SKM-1 (cell line): ENCODE data around the gene PIK3R3.
A peak's percentile ranks its signal among the peaks of the same experiment; 100 is the strongest.

Experiments
- DNase-seq: peaks from one replicate; lab custom pipeline; 2025; ENCODE audit not compliant: unreplicated experiment; lab: John Stamatoyannopoulos, UW

PIK3R3 gene

DNA sequence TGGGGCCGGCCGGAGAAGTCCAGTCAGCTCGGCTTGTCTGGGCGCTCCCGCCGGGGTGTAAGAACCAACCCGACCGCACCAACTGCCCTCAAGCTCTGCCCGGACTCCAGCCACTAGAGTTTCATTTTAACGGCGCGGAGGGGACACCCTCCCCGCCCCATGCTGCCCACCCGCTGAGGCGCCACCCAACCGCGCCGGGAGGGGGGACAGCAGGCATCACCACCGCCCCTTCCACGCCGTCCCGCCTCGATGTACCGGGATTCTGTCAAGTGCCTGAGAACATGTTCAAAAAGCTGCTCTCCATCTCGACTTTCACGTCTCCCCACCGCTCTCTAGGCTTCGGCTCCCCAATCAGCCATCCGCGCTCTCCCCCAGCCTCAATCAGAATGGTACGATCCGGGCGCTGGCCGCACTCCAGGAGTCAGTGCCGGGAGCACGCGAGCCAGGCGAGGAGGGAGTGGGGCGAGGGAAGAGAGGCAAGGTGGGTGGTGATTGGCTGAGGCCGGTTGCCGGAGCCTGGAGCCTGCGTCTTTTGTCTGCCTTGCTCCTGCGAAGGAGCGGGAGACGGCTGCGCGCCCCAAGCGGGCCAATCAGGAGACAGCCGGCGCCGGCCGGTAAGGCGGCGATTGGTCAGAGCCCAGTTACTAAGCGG is at the start of gene PIK3R3:
Gene PIK3R3 (minus strand): TSS at position 101 of the 652 bp plus-strand sequence. CDS start 677 bp downstream, outside the sequence.
- DNase-seq, result peak; percentile 99

DNA sequence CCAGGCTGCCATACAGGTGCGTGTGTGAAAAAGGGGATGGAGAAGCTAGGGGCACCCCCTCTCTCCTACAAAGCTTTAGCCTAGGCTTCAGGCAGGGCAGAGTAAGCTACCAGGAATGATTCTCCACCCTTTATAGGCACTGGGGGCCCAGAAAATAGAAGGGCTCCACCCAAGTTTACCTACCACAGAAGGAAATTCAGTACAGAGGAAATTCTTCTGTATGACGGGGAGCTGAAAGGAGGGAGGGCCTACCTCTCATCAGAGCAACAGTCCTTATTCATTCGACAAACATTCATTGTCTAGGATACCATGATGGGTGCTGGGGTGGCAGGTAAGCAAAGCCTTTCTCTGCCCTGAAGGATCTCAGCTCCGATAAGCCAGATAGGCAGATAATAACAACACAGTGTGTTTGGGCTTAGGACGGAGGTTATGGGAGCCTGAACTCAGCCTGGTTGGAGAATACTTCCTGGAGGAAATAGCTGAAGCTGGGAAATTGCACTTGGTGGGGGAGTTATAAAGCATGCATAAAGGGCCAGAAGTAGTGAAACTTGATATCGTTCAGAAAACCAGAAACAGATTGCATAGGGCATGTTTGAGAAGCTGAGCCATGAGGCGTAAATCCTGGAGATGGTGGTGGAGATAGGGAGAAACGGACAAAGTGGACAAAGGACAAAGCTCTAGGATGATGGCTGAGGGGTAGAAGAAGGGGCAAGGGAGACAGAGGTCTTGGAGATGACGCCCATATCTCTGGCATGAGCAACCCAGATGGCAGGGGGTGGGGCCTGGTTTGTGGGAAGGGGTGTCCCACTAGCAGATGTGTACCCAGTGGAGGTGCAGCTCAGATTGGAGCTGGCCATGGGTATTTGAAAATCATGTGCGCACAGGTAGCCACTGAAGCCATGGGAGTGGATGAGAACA is 49.2 kb upstream of the PIK3R3 start:
- DNase-seq, result no peak

DNA sequence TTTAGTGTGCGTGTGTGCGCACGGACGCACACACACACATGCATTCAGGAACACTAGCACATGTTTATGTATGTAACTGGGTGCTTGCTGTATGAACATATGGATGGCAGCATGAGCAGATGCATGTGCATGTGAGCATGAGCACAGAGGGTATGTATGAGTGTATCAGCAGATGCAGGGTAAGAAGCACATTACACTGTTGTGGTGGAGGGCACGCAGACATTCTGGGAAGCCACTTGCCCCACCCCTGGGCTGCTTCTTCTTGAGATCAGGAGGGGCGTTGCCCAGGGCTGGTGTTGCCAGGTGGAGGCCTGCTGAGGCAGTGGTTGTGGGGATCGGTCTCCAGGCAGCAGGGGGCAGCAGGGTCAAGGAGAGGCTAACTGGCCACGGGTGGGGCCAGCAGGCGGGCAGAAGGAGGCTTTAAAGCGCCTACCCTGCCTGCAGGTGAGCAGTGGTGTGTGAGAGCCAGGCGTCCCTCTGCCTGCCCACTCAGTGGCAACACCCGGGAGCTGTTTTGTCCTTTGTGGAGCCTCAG is 47.7 kb upstream of the PIK3R3 start:
- no peak for DNase-seq

DNA sequence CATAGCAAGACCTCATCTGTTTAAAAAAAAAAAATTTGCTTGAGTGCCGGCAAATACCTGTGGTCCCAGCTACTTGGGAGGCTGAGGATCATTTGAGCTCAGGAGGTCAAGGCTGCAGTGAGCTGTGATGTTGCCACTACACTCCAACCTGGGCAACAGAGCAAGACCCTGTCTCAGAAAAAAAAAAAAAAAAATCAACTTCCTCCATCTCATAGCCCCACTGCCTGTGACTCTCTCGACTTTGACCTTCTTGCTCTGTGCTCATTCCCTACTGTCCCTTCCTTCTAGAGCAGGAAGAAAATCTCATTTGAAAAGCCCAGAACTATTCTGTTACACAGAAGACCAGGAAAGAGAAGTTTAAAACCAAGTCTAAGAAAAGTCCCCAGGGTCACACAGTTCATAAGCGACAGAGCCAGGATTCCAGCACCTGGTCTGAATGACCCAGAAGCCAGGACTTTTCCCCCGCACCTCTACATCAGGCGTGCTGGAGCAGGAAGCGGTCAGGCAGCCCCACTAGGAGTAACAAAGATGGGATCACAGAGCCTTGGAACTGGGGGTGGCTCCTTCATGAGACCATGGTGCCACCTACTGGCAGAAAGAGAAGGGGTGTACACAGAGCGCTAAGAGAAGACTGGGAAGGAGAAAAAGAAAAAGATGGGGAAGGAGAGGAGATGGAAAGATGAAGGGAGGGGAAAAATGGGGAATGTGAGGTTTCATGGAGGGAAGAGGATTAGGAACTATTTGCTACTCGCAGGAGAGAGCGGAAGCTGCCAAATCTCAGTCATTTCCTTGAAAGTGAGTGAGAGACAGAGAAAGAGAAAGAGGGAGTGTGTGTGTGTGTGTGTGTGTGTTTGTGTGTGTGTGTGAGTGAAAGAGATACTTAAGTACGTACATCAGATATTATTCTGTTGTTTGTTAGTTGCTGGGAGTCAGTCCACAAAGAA is 47.0 kb upstream of the PIK3R3 start:
- peak; percentile 62 for DNase-seq

DNA sequence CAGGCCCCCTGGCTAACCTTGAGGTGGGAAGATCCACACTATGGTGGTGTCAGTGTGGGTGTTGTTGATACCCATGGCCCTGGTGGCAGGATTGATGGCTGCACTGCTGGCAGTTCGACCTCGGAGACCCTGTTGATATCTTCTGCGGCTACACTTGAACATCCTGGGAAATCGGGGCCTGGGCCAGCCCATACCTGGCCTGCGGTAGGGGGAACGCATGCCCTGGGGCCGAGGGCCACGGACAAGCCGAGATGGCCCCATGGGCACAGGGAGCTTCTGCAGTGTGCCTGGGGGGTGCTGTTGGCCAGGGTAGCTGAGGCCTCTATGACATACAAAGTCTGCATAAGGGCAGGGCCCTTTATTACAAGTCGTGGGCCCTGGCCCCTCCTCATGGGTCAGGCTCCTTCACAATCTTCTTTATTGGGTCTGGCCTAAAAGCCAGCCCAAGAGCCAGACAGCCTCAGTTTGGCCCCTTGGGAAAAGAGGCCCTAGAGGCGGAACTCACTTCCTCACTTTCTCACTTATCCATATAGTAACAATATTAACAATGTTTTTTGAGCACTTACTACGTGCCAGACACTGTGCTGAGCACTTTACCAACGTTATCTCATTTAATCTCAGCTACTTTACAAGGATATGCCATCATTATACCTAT is 43.9 kb upstream of the PIK3R3 start, which contains the start of gene P3R3URF:
Gene P3R3URF (minus strand): TSS at position 278 of the 655 bp plus-strand sequence. CDS start 17 bp downstream, at position 261.
- no peak for DNase-seq

DNA sequence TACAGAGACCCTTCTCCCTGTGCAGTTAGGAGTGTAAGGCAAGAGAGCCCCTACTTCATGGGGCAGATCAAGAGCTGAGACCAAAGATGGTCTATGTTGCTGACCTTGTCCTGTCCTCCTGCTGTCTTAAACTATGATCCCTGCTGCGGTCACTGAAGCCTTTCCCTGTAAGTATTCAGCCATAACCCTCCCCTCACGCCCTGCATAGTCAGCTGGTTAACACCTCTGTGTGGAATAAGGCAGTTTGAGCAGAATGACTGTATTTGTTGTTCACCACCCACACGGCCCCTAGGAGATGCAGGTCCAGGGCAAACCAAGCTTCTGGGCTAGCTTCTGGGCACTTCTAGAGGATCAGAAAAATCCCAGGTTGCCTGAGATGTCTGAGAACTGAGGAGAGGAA is 42.8 kb upstream of the PIK3R3 start:
- DNase-seq, result no peak

DNA sequence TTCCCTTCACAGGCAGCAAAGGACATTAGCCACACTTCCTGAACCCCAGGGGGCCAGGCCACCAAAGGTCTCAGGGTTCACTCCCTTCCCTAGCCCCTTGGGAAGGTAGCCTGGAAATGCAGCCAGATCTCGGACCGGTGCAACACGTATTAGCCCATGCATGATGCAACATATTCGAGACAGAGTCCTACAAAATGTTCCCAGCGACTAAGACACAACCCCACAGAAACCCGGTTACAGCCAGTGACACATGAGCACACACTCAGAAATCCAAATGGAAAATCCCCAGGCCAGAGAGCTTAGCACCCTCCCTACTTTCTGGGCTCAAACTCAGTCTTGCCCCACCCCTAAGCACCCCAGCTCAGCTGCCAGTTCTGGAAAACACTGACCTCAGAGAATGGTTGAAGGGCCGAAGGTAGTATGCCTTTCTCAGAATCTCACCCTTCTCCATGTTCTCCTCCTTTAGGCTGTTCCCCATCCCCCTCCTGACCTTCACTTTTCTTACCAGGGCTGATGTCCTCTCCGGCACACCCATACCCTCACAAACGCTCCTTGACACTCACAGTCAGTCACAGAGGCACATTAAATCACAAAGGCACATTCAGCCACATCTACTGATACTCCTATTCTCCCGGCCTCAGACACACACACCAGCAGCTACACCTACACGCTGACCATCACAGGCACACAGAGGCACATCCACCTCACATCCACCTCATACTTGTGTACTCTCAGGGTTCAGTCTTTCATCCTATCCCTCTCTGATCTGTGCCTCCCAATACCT is 42.2 kb upstream of the PIK3R3 start, which contains the start of gene TSPAN1:
Gene TSPAN1 (plus strand): TSS at position 640 of the 784 bp plus-strand sequence. CDS start 6,021 bp downstream, outside the sequence.
- no peak for DNase-seq

DNA sequence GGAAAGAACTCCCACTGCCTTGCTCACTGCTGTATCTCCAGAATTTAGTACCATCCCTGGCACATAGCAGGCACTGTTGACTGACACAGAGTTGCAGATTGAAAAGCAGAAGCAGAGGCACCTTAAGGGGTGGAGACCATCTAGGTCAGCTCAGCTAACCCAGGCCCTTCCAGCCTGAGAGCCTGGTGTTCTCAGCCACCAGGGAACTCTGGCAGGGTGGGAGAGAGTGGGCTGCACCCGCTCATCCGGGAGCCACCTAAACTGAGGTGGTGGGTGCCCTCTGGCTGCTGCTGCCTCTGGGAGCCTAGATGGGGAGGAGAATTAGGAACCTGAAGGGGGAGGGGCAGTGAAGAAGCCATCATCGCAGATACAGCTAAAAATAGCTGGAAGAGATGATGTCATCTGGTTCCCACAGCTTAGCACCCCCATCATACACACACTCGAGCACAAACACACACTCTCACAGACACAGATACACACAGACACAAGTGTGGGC is 41.0 kb upstream of the PIK3R3 start:
- DNase-seq, result no peak

DNA sequence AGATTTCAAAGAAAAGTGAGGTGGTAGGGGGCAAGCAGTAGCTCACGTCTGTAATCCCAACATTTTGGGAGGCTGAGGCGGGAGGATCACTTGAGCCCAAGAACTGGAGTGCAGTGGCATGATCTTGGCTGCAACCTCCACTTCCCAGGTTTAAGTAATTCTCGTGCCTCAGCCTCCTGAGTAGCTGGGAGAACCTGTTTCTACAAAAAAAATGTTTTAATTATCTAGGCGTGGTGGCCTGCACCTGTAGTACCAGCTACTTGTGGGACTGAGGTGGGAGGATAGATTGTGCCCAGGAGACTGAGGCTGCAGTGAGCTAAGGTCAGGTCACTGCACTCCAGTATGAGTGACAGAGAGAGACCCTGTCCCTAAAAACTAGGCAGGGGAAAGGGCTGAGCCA is 39.9 kb upstream of the PIK3R3 start:
- no peak for DNase-seq

DNA sequence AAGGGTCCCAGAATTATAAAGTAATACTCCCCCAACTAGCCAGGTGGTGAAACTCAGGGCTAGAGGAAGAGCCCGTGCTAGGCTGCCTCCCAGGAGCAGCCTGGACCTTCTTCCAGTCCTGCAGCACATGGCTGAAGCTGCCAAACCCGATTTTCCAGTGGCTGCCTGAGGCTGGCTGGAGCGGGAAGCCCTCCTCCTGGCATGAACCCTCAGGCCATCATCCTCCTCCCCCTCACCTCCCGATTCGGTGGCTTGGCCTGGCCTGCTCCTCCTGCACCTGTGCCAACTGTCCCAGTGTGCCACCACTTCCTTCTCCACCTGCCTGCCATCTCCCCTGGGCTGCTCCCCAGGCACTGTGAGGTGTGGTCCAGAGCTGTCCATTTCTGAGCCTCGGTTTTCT is 39.4 kb upstream of the PIK3R3 start:
- no peak for DNase-seq

DNA sequence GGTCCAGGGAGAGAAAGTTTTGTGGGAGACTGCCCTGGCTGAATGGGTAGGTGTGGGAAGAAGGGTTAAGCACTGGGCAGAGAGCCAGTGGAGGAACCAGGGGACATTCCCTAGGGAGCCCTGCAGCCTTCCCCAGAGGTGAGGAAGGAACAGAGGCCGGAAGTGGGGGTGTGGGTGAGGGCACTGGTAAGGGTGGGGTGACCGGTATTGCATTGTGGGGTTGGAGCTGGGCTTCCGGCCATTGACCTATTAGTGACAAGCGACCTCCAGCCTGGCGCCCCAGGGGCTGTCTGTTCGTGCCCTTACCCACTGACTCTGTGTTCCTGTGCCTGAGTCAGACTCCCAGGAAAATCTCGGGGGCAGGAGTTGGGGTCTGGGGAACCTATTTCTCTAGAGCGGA is 38.9 kb upstream of the PIK3R3 start:
- no peak for DNase-seq

DNA sequence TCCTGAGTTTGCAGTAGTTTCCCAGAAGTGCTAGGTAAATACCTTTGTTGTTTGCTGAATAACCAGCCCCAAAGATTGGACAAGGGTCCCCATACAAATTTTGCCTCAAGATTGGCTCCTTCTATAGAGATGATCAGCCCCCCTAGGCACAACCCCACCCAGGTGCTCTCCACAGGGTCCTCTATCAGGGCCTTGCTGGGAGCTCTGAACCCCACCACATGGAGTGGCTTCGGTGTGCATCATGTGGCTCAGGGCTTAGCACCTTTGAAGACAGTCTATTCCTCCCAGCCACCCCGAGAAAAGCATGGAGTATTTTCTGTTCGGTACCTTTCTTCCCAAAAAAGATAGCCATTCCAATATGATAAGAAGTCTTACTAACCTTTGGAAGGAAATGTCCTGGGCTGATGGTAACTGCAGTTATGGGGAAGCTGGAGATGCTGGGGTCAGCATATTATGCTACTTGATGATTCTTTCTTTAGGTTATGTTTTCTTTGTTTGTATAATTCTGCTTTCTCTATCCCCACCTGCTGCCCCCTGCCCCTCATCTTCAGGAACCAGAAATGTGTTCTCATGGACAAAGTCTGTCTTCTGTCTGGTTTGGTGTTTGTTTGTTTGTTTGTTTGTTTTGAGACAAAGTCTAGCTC is 37.5 kb upstream of the PIK3R3 start:
- DNase-seq, result no peak

DNA sequence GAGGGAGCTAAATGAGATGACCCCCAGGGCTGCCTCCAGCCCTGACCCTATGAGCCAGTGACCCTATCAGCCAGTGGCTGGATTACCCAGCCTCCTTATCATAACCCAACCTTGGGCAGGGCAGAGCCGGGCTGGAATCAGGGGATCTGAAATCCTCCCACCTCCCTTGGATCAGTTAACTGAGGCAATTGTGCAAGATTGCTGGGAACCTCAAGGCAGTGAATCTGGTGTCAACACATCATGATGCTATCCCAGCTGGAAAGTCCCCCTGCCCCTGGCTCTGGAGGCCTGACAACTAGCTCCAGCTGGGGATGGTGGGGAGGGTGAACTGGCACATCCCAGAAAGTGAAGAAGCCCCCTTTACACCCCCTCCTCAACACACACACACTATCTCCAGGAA is 36.0 kb upstream of the PIK3R3 start:
- no peak for DNase-seq

DNA sequence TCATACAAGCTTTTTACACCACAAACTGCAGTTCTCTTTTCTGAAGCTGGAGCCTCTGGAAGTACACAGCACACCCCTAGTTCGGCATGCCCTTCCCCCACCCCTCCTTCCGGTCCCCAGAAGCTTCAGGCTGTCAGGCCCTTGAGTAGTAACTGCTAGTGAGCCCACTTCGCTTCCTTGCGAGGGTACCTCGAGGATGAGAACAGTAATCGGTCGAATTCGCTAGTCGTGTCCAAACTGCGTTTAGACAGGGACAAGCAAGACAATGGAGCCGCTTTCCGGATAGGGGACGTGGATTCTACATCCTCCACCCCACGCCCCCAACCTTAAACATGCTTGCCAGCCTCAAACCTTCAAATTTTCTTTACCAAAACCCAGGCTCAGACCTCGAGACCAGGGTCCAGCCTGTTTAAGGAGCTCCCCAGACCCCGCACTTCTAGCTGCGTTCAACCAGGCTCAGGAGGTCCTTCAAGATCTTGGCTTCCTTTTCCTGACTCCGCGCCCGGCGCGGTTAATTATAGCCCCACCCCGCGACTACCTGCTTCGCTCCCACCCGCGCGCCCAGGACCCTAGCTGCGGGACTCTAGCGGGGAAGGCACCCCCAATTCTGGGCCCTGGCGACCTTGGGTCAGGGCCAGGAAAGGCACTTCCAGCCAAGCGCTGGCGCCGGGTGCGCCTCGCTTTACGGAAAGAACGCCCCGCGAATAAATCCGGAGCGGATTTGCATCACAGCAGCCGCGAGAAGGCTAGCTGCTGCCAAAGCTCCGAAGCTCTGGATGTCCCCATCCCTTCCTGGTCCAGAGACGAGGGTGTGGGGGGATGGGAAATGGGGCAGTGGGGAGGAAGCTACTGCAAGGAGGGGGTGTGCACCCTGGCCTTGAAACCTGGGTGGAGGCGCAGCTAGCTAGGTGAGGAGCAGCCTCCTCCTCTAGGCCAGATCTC is 34.4 kb upstream of the PIK3R3 start:
- DNase-seq, result no peak

DNA sequence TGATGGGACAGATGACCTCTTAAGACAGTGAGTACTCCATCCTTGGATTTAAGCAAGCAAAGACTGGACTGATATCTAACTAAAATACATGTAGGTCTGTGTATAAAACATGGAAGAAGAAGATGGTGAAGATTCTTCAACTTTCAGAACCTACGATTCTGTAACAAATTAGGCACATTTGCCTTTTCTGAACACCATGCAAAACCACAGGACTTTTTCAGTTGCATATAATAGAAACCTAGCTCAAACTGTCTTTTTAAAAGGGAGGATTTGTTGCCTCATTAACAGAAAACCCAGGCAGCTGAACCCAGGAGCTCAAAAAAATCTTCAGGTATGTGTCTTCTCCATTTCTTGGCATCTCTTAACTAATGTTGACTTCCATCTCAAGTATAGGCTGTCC is 27.8 kb upstream of the PIK3R3 start:
- no peak for DNase-seq

DNA sequence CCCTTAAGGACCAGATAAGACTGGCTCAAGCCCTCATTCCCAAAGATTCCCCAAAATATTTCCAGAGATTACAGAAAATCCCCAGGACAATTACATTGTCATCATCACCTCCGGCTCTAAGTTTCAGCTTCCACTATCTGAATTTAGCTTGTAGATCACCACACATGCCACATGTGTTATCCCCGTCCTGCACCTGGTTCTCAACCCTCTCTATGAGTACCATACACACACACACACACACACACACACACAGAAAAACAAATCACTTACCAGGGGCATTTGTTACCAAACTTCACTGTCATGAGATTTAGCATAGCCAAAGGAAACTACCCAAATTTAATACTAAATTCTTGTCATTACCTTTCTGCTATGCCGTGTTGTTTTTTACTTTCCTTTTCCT is 27.1 kb upstream of the PIK3R3 start:
- DNase-seq, result no peak
